Mesendoderm (in vitro differentiated cells): ENCODE results near the gene ALDOA.
A peak's percentile ranks its signal among the peaks of the same experiment; 100 is the strongest.

Experiments
- DNase-seq: peaks from one replicate; pipeline ENCODE4 v3.0.0; 2013
- H2AK5ac ChIP-seq: 2 replicates; pipeline ENCODE4 v1.6.1; 2013; ENCODE audit warnings: low read length, inconsistent platforms
- H2BK120ac ChIP-seq: 2 replicates; pipeline ENCODE4 v1.6.1; 2013; ENCODE audit warnings: low read depth, mild to moderate bottlenecking, low read length, moderate library complexity, mixed read lengths
- H2BK15ac ChIP-seq: replicated peaks from 2 replicates; pipeline ENCODE4 v1.6.1; 2013; ENCODE audit warnings: low read depth, mild to moderate bottlenecking, moderate library complexity
- H2BK5ac ChIP-seq: 2 replicates; pipeline ENCODE4 v1.6.1; 2013; ENCODE audit warnings: low read length, inconsistent platforms
- H3K18ac ChIP-seq: 2 replicates; pipeline ENCODE4 v1.6.1; 2013; ENCODE audit warnings: mild to moderate bottlenecking, low read length, mixed read lengths
- H3K23ac ChIP-seq: one replicate; pipeline ENCODE4 v1.6.1; 2013; ENCODE audit warnings: low read length
- H3K27ac ChIP-seq: 2 replicates; pipeline ENCODE4 v1.5.1; 2013; ENCODE audit warnings: low read depth, mild to moderate bottlenecking, inconsistent platforms, low read length, moderate library complexity
- H3K27me3 ChIP-seq: 2 replicates; pipeline ENCODE4 v1.6.1; 2013; ENCODE audit warnings: low read length, control low read depth, mild to moderate bottlenecking, inconsistent platforms; ENCODE audit not compliant: insufficient read depth, poor library complexity
- H3K36me3 ChIP-seq: 2 replicates; pipeline ENCODE4 v1.6.1; 2013; ENCODE audit warnings: low read length, inconsistent platforms; ENCODE audit not compliant: control insufficient read depth, insufficient read depth
- H3K4ac ChIP-seq: one replicate; pipeline ENCODE4 v1.6.1; 2013; ENCODE audit warnings: low read depth, mild to moderate bottlenecking, low read length, moderate library complexity
- H3K4me1 ChIP-seq: 2 replicates; pipeline ENCODE4 v1.6.1; 2013; ENCODE audit warnings: low read depth, low read length, inconsistent platforms; ENCODE audit not compliant: control insufficient read depth
- H3K4me2 ChIP-seq: 2 replicates; pipeline ENCODE4 v1.6.1; 2013; ENCODE audit warnings: low read length
- H3K4me3 ChIP-seq: 2 replicates; pipeline ENCODE4 v1.5.1; 2013; ENCODE audit warnings: mild to moderate bottlenecking, low read length
- H3K56ac ChIP-seq: one replicate; pipeline ENCODE4 v1.6.1; 2013; ENCODE audit warnings: low read length
- H3K79me1 ChIP-seq: 2 replicates; pipeline ENCODE4 v1.6.1; 2013; ENCODE audit warnings: low read length, inconsistent platforms
- H3K79me2 ChIP-seq: 2 replicates; pipeline ENCODE4 v1.6.1; 2013; ENCODE audit warnings: mild to moderate bottlenecking, low read length; ENCODE audit not compliant: control insufficient read depth, insufficient read depth
- H3K9ac ChIP-seq: 2 replicates; pipeline ENCODE4 v1.6.1; 2013; ENCODE audit warnings: low read length, inconsistent platforms
- H4K5ac ChIP-seq: one replicate; pipeline ENCODE4 v1.6.1; 2013; ENCODE audit warnings: low read length
- H4K8ac ChIP-seq: one replicate; pipeline ENCODE4 v1.6.1; 2013; ENCODE audit warnings: low read depth, mild to moderate bottlenecking, control low read depth, low read length, moderate library complexity
- WGBS: extraction: QIAGEN DNeasy Blood & Tissue Kit; methylation state at CpG from one replicate; pipeline ENCODE4 v1.1.7; 2013; ENCODE audit warnings: low lambda C conversion rate, missing lambda C conversion rate; ENCODE audit not compliant: insufficient coverage; ENCODE audit errors: extremely low coverage; 5-methylcytosine and 5-hydroxymethylcytosine counted together

The ALDOA gene

GRCh38 chr16:30054451-30054850 is 11.1 kb upstream of the ALDOA start:
- H3K4me2 ChIP-seq, result no peak overlapping the region
- no peak overlapping the region for H3K27ac ChIP-seq
- H2BK120ac ChIP-seq, result no peak overlapping the region
- no peak overlapping the region for H3K56ac ChIP-seq
- no peak overlapping the region for H3K4ac ChIP-seq
- no peak overlapping the region for H4K5ac ChIP-seq
- H3K18ac ChIP-seq, result no peak overlapping the region
- no peaks in the 10 kb centered on the region for H3K4me1 ChIP-seq
- no peaks in the 10 kb centered on the region for H3K79me2 ChIP-seq
- H3K4me3 ChIP-seq, result no peak overlapping the region
- H3K27me3 ChIP-seq, result no peaks in the 10 kb centered on the region
- no peak overlapping the region for H3K9ac ChIP-seq
- no peak overlapping the region for H2BK15ac ChIP-seq
- H2BK5ac ChIP-seq, result no peak overlapping the region
- H3K23ac ChIP-seq, result no peak overlapping the region
- H2AK5ac ChIP-seq, result no peak overlapping the region
- no CpG with 5 or more reads among the region's 8 CpGs for WGBS
- DNase-seq, result peak; percentile 26
- H4K8ac ChIP-seq, result no peak overlapping the region
- no peaks in the 10 kb centered on the region for H3K79me1 ChIP-seq
- no peaks in the 10 kb centered on the region for H3K36me3 ChIP-seq

- no CpG with 5 or more reads among the region's 10 CpGs for WGBS
- no peak overlapping the region for H3K56ac ChIP-seq
- no peak overlapping the region for H2BK120ac ChIP-seq
- no peak overlapping the region for H3K4me3 ChIP-seq
- H3K79me2 ChIP-seq, result no peaks in the 10 kb centered on the region
- no peak overlapping the region for H3K23ac ChIP-seq
- H3K4ac ChIP-seq, result no peak overlapping the region
- H3K18ac ChIP-seq, result no peak overlapping the region
- H3K4me2 ChIP-seq, result no peak overlapping the region
- H2BK5ac ChIP-seq, result no peak overlapping the region
- H3K36me3 ChIP-seq, result no peaks in the 10 kb centered on the region
- no peaks in the 10 kb centered on the region for H3K4me1 ChIP-seq
- no peak overlapping the region for H2BK15ac ChIP-seq
- H3K9ac ChIP-seq, result no peak overlapping the region
- no peaks in the 10 kb centered on the region for H3K79me1 ChIP-seq
- H4K5ac ChIP-seq, result no peak overlapping the region
- H2AK5ac ChIP-seq, result no peak overlapping the region
- no peak overlapping the region for H3K27ac ChIP-seq
- H3K27me3 ChIP-seq, result no peaks in the 10 kb centered on the region
- peak; percentile 80 for DNase-seq
- H4K8ac ChIP-seq, result no peak overlapping the region
Observed at GRCh38 chr16:30054959-30055553, 10.5 kb upstream of the ALDOA start.

GRCh38 chr16:30060346-30060745 is 5.2 kb upstream of the ALDOA start:
- H3K4me1 ChIP-seq, result peaks cover 5% of the 10 kb centered on the region
- no peak overlapping the region for H3K4me3 ChIP-seq
- no peak overlapping the region for H2AK5ac ChIP-seq
- no peaks in the 10 kb centered on the region for H3K27me3 ChIP-seq
- H3K18ac ChIP-seq, result no peak overlapping the region
- H4K5ac ChIP-seq, result no peak overlapping the region
- H2BK5ac ChIP-seq, result no peak overlapping the region
- no peak overlapping the region for H3K4me2 ChIP-seq
- DNase-seq, result no peak
- no peaks in the 10 kb centered on the region for H3K79me2 ChIP-seq
- H4K8ac ChIP-seq, result no peak overlapping the region
- H3K27ac ChIP-seq, result no peak overlapping the region
- no peak overlapping the region for H3K23ac ChIP-seq
- H2BK15ac ChIP-seq, result no peak overlapping the region
- no peak overlapping the region for H3K56ac ChIP-seq
- H3K9ac ChIP-seq, result no peak overlapping the region
- peaks cover 2% of the 10 kb centered on the region for H3K79me1 ChIP-seq
- WGBS, result no CpG with 5 or more reads among the region's 4 CpGs
- H2BK120ac ChIP-seq, result no peak overlapping the region
- no peaks in the 10 kb centered on the region for H3K36me3 ChIP-seq
- no peak overlapping the region for H3K4ac ChIP-seq

DNA sequence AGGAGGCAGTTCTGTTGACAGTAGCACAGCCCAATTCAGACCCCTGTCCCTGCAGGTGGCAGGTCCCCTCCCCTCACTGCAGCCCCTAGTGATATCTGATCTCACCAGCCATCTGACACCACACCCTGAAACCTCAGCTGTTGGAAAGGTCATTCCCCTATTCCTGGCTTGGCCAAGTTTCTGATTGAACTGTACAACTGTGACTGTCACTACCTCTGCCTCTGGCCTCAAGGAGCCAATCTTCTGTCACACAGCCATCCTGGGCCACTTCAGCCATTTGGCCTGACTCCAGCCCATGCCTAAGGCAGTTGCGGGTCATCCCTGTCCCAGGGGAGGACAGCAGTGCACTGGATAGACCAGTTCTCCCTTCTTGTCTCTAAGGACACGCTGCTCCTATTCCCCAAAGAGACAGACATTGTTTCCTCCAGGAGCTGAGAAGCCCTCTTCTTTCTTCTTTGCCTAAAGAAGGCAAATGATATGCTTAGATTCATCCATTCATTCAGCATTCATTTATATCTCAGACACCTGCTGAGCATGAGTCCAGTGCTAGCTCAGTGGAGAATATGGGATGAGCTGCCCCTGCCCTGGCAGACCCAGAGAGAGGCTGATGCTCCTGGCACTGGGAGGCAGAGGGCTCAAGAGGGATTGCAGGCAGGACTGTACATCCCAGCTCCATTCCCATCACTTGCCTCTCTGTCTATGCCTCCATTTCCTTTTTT is 4.6 kb upstream of the ALDOA start:
- no peak overlapping the region for H3K4me2 ChIP-seq
- peaks cover 5% of the 10 kb centered on the region for H3K4me1 ChIP-seq
- H2BK120ac ChIP-seq, result no peak overlapping the region
- H4K5ac ChIP-seq, result no peak overlapping the region
- H3K36me3 ChIP-seq, result no peaks in the 10 kb centered on the region
- no peak overlapping the region for H2AK5ac ChIP-seq
- H3K18ac ChIP-seq, result no peak overlapping the region
- no peak overlapping the region for H3K56ac ChIP-seq
- no peak overlapping the region for H3K4me3 ChIP-seq
- no peak for DNase-seq
- no peak overlapping the region for H3K9ac ChIP-seq
- H2BK5ac ChIP-seq, result no peak overlapping the region
- no peak overlapping the region for H3K27ac ChIP-seq
- no peaks in the 10 kb centered on the region for H3K27me3 ChIP-seq
- H3K4ac ChIP-seq, result no peak overlapping the region
- no peak overlapping the region for H2BK15ac ChIP-seq
- H3K79me1 ChIP-seq, result peaks cover 2% of the 10 kb centered on the region
- WGBS, result no CpG with 5 or more reads among the region's 2 CpGs
- no peak overlapping the region for H4K8ac ChIP-seq
- H3K23ac ChIP-seq, result no peak overlapping the region
- peaks cover 4% of the 10 kb centered on the region for H3K79me2 ChIP-seq

DNA sequence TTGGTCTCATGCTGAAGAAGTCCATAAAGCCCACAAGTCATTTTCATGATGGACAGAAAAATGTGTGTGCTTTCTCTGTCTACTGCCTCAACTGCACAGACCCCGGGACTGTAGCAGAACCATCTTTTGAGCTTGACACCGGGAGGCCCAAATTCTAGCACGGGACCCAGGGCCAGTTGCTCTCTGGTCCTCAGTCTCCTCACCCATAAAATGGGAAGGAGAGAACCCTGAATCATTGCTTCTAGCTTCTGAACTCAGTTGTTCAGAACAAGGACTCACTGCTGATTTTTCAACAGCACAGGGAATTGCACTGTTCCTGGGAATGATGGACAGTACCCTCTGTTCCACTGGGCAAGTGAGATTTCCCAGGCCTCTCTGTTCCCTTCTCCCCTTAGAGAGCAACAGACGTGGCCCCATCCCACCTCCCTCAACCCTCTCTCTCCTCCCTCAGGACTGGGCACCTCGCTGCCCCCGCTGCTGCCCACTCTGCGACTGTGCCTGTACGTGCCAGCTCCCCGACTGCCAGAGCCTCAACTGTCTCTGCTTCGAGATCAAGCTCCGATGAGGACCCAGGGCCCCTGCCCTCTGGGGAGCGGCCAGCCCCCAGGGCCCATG is 2.2 kb upstream of the ALDOA start:
- no peak overlapping the region for H3K27ac ChIP-seq
- H4K8ac ChIP-seq, result no peak overlapping the region
- peak overlapping the region; percentile 100 for H3K9ac ChIP-seq
- H3K27me3 ChIP-seq, result no peaks in the 10 kb centered on the region
- no peak overlapping the region for H2BK120ac ChIP-seq
- H3K79me1 ChIP-seq, result peaks cover 14% of the 10 kb centered on the region
- peak overlapping the region; percentile 85 for H3K23ac ChIP-seq
- H3K18ac ChIP-seq, result no peak overlapping the region
- DNase-seq, result no peak
- H2AK5ac ChIP-seq, result peak overlapping the region; percentile 58
- H3K4ac ChIP-seq, result no peak overlapping the region
- WGBS, result no CpG with 5 or more reads among the region's 12 CpGs
- H3K56ac ChIP-seq, result peak overlapping the region; percentile 100
- no peak overlapping the region for H2BK15ac ChIP-seq
- H3K4me2 ChIP-seq, result peak overlapping the region; percentile 93
- H3K36me3 ChIP-seq, result peaks cover 6% of the 10 kb centered on the region
- H3K4me3 ChIP-seq, result no peak overlapping the region
- no peak overlapping the region for H2BK5ac ChIP-seq
- H4K5ac ChIP-seq, result no peak overlapping the region
- H3K79me2 ChIP-seq, result peaks cover 21% of the 10 kb centered on the region
- peaks cover 11% of the 10 kb centered on the region for H3K4me1 ChIP-seq
